Esophagus squamous epithelium (tissue), 4 donors: Measurements from ENCODE around the gene UBAP1L.

Experiments
- CTCF ChIP-seq, 6 experiments: fragments of 450-650 bp in 4 of 6; fragments of 200-600 bp in 2 of 6; sonication (generic) in 2 of 6; IDR thresholded peaks; one replicate each; pipeline ENCODE4 v1.5.1; 2016 to 2019; ENCODE audit warnings: antibody characterized with exemption in 6 of 6, mild to moderate bottlenecking in 4 of 6, moderate library complexity in 4 of 6
- POLR2A ChIP-seq, 4 donors: fragments of 450-650 bp; IDR thresholded peaks; one replicate each; pipeline ENCODE4 v1.6.1; 2017; ENCODE audit warnings: antibody characterized with exemption in 4 of 4, mild to moderate bottlenecking in 4 of 4, moderate library complexity in 3 of 4

- TF ChIP-seq CTCF (IDR thresholded peaks at IDR 0.05) (no peak), POLR2A (IDR thresholded peaks at IDR 0.05) (no peak)
Measured at GRCh38 chr15:65088643-65089021, 26.4 kb downstream of the UBAP1L start.
